ENCODE results near the gene TULP4. TPM values are rescaled to one million over a fixed set of nuclear protein-coding genes. Genes with fewer than 3 reads are reported as not detected.

TULP4 gene, protein sequence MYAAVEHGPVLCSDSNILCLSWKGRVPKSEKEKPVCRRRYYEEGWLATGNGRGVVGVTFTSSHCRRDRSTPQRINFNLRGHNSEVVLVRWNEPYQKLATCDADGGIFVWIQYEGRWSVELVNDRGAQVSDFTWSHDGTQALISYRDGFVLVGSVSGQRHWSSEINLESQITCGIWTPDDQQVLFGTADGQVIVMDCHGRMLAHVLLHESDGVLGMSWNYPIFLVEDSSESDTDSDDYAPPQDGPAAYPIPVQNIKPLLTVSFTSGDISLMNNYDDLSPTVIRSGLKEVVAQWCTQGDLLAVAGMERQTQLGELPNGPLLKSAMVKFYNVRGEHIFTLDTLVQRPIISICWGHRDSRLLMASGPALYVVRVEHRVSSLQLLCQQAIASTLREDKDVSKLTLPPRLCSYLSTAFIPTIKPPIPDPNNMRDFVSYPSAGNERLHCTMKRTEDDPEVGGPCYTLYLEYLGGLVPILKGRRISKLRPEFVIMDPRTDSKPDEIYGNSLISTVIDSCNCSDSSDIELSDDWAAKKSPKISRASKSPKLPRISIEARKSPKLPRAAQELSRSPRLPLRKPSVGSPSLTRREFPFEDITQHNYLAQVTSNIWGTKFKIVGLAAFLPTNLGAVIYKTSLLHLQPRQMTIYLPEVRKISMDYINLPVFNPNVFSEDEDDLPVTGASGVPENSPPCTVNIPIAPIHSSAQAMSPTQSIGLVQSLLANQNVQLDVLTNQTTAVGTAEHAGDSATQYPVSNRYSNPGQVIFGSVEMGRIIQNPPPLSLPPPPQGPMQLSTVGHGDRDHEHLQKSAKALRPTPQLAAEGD (N-terminal part only)
- total RNA-seq (100 to 1,000 TPM in 3 of 5 donors, 10 to 100 TPM in 2; 21.1 to 237 (median 116) TPM), polyA plus RNA-seq (1 to 10 TPM; 1.7 to 7.9 (median 2.1) TPM)
- long read RNA-seq, donor 1 = 0 reads
- long read RNA-seq, donor 2, partial matches to known transcripts = 0 of 2 reads
- long read RNA-seq, donor 2, other reads (novel, unspliced or antisense) = 0 of 2 reads
- long read RNA-seq, donor 3 = 0 reads
- long read RNA-seq, donor 4 = 0 reads
- long read RNA-seq, donor 5, partial matches to known transcripts = 0 of 1 reads
- long read RNA-seq, donor 5, other reads (novel, unspliced or antisense) = 0 of 1 reads
- long read RNA-seq, donor 6, partial matches to known transcripts = 0 of 3 reads
- long read RNA-seq, donor 6, other reads (novel, unspliced or antisense) = 0 of 3 reads
- long read RNA-seq, donor 7 = 0 reads
- long read RNA-seq, donor 8, partial matches to known transcripts = 0 of 1 reads
- long read RNA-seq, donor 8, other reads (novel, unspliced or antisense) = 0 of 1 reads
- long read RNA-seq, donor 9 = 0 reads
- long read RNA-seq, donor 10 = 0 reads

DNA sequence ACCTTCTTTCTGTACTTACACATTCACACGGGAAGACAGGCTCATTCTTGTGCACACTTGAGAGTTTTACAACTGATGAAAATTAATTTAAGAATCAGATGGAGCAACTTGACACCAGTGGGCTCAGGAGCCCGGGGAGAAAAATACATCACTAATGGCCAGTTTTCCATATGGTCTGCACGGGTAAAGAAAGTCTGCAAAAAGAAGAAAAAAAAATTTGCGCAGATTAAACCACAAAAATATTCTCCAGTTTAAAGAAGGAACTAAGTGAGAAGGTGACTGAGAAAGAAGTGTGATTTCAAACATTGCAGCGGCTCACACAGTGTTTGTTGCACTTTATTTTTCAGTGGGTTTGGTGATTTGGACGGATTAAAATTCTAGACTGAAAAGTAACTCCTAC is at the start of gene TULP4:
TSS of gene TULP4 (plus strand) at position 301 of the 400 bp plus-strand sequence. CDS start 1,552 bp downstream, outside the sequence.
- no peak for DNase-seq
- WGBS, 5 donors = 74 to 83% (median 79%) methylated on average over 6 of the region's 6 CpGs
- H3K4me3 ChIP-seq = no peak within 1 kb of the TSS
- peaks cover 0 to 36% (median 33%) of the 10 kb centered on the region in 4 donors for H3K36me3 ChIP-seq
- intact Hi-C loops (cut with DNase I; ENCODE audit: low total_unique reads) = no loop called here
- peaks cover 0 to 6% (median 2%) of the 10 kb centered on the region in 4 donors for H3K9me3 ChIP-seq
- H3K4me1 ChIP-seq = no peaks in the 10 kb centered on the region
- no peak for TF ChIP-seq CTCF (IDR thresholded peaks at IDR 0.05)
- TF ChIP-seq EP300 (IDR thresholded peaks at IDR 0.05) = no peak
- no peak for TF ChIP-seq POLR2A (IDR thresholded peaks at IDR 0.05)
- no peak for TF ChIP-seq POLR2AphosphoS5 (IDR thresholded peaks at IDR 0.05)
- no peaks in the 10 kb centered on the region for H3K27me3 ChIP-seq
- no peak within 1 kb of the TSS for H3K27ac ChIP-seq

GRCh38 chr6:158262755-158263154 is 49.5 kb upstream of the TULP4 start:
- Histone ChIP-seq H3K36me3 (peaks cover 0 to 8% (median 2%) of the 10 kb centered on the region in 4 donors), H3K9me3 (no peaks in the 10 kb centered on the region), H3K4me3 (no peak overlapping the region), H3K4me1 (no peaks in the 10 kb centered on the region), H3K27ac (no peak overlapping the region), H3K27me3 (no peaks in the 10 kb centered on the region)
- intact Hi-C loops (cut with DNase I; ENCODE audit: low total_unique reads) = no loop called here
- 62 to 73% (median 69%) methylated on average over 5 of the region's 5 CpGs for WGBS, 5 donors
- DNase-seq = no peak
- TF ChIP-seq POLR2AphosphoS5 (IDR thresholded peaks at IDR 0.05) (no peak), POLR2A (IDR thresholded peaks at IDR 0.05) (no peak), CTCF (IDR thresholded peaks at IDR 0.05) (no peak), EP300 (IDR thresholded peaks at IDR 0.05) (no peak)

DNA sequence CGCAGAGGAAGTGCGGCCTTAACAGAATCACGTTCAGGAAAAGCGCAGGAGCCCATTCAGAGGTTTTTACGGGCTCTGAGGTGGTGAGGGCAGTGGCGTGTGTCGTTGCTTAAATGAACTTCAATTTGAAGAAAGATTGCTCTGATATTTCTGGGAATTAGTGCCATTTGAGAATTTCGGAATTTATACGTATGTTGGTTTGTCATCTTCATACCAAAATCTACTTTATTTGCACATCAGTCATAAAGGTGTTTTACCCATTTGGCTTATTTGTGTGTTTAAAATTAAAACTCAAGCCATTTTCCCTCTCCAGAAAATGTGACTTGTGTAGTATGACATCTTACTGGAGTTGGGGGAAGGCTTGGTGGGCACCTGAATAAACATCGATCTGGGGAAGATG is 48.1 kb upstream of the TULP4 start:
- no peak for TF ChIP-seq CTCF (IDR thresholded peaks at IDR 0.05)
- TF ChIP-seq POLR2AphosphoS5 (IDR thresholded peaks at IDR 0.05) = no peak
- no peak for TF ChIP-seq EP300 (IDR thresholded peaks at IDR 0.05)
- no peak for TF ChIP-seq POLR2A (IDR thresholded peaks at IDR 0.05)
- WGBS, 5 donors = 95 to 98% (median 97%) methylated on average over 10 of the region's 10 CpGs
- Histone ChIP-seq H3K36me3 (peaks cover 0 to 8% (median 2%) of the 10 kb centered on the region in 4 donors), H3K4me1 (peaks cover 0 to 4% (median under 1%) of the 10 kb centered on the region in 4 donors), H3K27me3 (no peaks in the 10 kb centered on the region), H3K4me3 (no peak overlapping the region), H3K27ac (no peak overlapping the region), H3K9me3 (no peaks in the 10 kb centered on the region)
- intact Hi-C loops (cut with DNase I; ENCODE audit: low total_unique reads) = no loop called here
- no peak for DNase-seq
